HCT116 (cell line): ENCODE data around the gene CCL28. TPM values are rescaled to one million over a fixed set of nuclear protein-coding genes. Genes with fewer than 3 reads are reported as not detected.

Source experiments
- ATAC-seq: fragments of 200-7000 bp; cut with Tn5 transposase; 2 replicates; pipeline ENCODE4 v1.9.1; 2020; ENCODE audit warnings: mild to moderate bottlenecking, moderate library complexity
- BruUV-seq: library from RNA; stranded (reverse); fragments of 400-500 nt; replicated peaks from 2 replicates; lab custom pipeline; 2021; lab: Mats Ljungman, UMichigan
- CTCF ChIA-PET: fragments of 300-600 bp; sonication (Branson Sonifier 250); formaldehyde crosslinking; loops from one replicate; lab custom pipeline; 2021; ENCODE audit warnings: antibody characterized with exemption; lab: Charles Lee
- POLR2A ChIA-PET: fragments of 300-600, 350-600 bp; sonication (Branson Sonifier 250); formaldehyde crosslinking; loops from one replicate; lab custom pipeline; 2021; ENCODE audit warnings: antibody characterized with exemption; lab: Charles Lee
- RAD21 ChIA-PET, 2 experiments: fragments of 300-600 bp; sonication (Branson Sonifier 250); formaldehyde crosslinking; loops; one replicate each; lab custom pipeline; 2023; ENCODE audit warnings: low total read pairs in 2 of 2; ENCODE audit not compliant: uncharacterized antibody in 2 of 2, unreplicated experiment in 2 of 2, low non-redundant PET in 1 of 2; lab: Charles Lee
- DNase-seq: peaks from one replicate; pipeline ENCODE4 v3.0.0-alpha.2; 2010; ENCODE audit warnings: low read depth, low spot score
- H2AFZ ChIP-seq: fragments of 200-600 bp; shearing (Covaris generic), sonication (generic); 2 replicates; pipeline ENCODE4 v1.6.1; 2017; ENCODE audit warnings: low read depth, mixed run types, mixed read lengths, antibody characterized with exemption, low read length; ENCODE audit not compliant: poor library complexity, severe bottlenecking
- H3K27ac ChIP-seq: 2 replicates; pipeline ENCODE4 v1.5.1; 2012; ENCODE audit warnings: low read depth, low read length
- H3K27me3 ChIP-seq: fragments of 200-600 bp; sonication (generic); 2 replicates; pipeline ENCODE4 v1.6.1; 2016; ENCODE audit warnings: mixed run types, low read length, mixed read lengths; ENCODE audit not compliant: insufficient read depth
- H3K36me3 ChIP-seq, 2 experiments: fragments of 200-500 bp in 1 of 2; fragments of 200-600 bp in 1 of 2; sonication (Bioruptor generic) in 1 of 2; sonication (generic) in 1 of 2; 2 replicates each; pipeline versions ENCODE4 v1.5.1 to v1.6.1; 2014 to 2016; ENCODE audit warnings: low read length in 2 of 2, inconsistent platforms in 1 of 2, mixed read lengths in 1 of 2, mixed run types in 1 of 2; ENCODE audit not compliant: insufficient read depth in 2 of 2, control insufficient read depth in 1 of 2
- H3K4me1 ChIP-seq, 2 experiments: fragments of 200-600 bp in 1 of 2; sonication (generic) in 1 of 2; 2 replicates each; pipeline versions ENCODE4 v1.5.1 to v1.6.1; 2012 to 2017; ENCODE audit warnings: low read length in 2 of 2, inconsistent platforms in 1 of 2, mild to moderate bottlenecking in 1 of 2, mixed read lengths in 1 of 2, mixed run types in 1 of 2, moderate library complexity in 1 of 2; ENCODE audit not compliant: insufficient read depth in 2 of 2, control insufficient read depth in 1 of 2
- H3K4me2 ChIP-seq: fragments of 200-600 bp; sonication (generic); 2 replicates; pipeline ENCODE4 v1.6.1; 2017; ENCODE audit warnings: mixed run types, low read length, mixed read lengths
- H3K4me3 ChIP-seq, 2 experiments: fragments of 200-600 bp in 1 of 2; sonication (generic) in 1 of 2; replicated peaks in 1 of 2; 2 replicates each; pipeline ENCODE4 v1.5.1; 2011 to 2016; ENCODE audit warnings: low read length in 2 of 2, control low read depth in 1 of 2, low read depth in 1 of 2, mild to moderate bottlenecking in 1 of 2, mixed read lengths in 1 of 2, mixed run types in 1 of 2
- H3K79me2 ChIP-seq: fragments of 200-600 bp; sonication (generic); 2 replicates; pipeline ENCODE4 v1.6.1; 2017; ENCODE audit warnings: mild to moderate bottlenecking, mixed run types, low read length, moderate library complexity, mixed read lengths; ENCODE audit not compliant: insufficient read depth
- H3K9ac ChIP-seq: fragments of 200-600 bp; sonication (generic); 2 replicates; pipeline ENCODE4 v1.6.1; 2016; ENCODE audit warnings: low read length, mixed read lengths
- H3K9me2 ChIP-seq: fragments of 200-600 bp; sonication (generic), shearing (Covaris generic); 2 replicates; pipeline ENCODE4 v1.6.1; 2017; ENCODE audit warnings: mixed run types, mild to moderate bottlenecking, moderate library complexity; ENCODE audit not compliant: insufficient read depth
- H3K9me3 ChIP-seq, 2 experiments: fragments of 200-500 bp in 1 of 2; fragments of 200-600 bp in 1 of 2; sonication (Bioruptor generic) in 1 of 2; sonication (generic) in 1 of 2; 2 replicates each; pipeline ENCODE4 v1.6.1; 2014 to 2017; ENCODE audit warnings: low read length in 2 of 2, mixed read lengths in 2 of 2, inconsistent platforms in 1 of 2, low read depth in 1 of 2, mild to moderate bottlenecking in 1 of 2, mixed run types in 1 of 2, moderate library complexity in 1 of 2; ENCODE audit not compliant: control insufficient read depth in 1 of 2, insufficient read depth in 1 of 2
- H4K20me1 ChIP-seq: fragments of 200-600 bp; sonication (generic), shearing (Covaris generic); 2 replicates; pipeline ENCODE4 v1.6.1; 2017; ENCODE audit warnings: mixed run types, mild to moderate bottlenecking, moderate library complexity; ENCODE audit not compliant: insufficient read depth
- ATF3 ChIP-seq: IDR thresholded peaks from 2 replicates; pipeline ENCODE4 v1.6.1; 2012
- CBX3 ChIP-seq: IDR thresholded peaks from 2 replicates; pipeline ENCODE4 v1.6.1; 2012; ENCODE audit warnings: low read depth
- CEBPB ChIP-seq: IDR thresholded peaks from 2 replicates; pipeline ENCODE4 v1.6.1; 2012; ENCODE audit warnings: low read depth
- EGR1 ChIP-seq: IDR thresholded peaks from 2 replicates; pipeline ENCODE4 v1.6.1; 2012; ENCODE audit warnings: low read depth
- ELF1 ChIP-seq: IDR thresholded peaks from 2 replicates; pipeline ENCODE4 v1.6.1; 2012; ENCODE audit warnings: low read depth, borderline replicate concordance
- EZH2 ChIP-seq: fragments of 200-600 bp; sonication (generic); IDR thresholded peaks from 2 replicates; pipeline ENCODE4 v1.6.1; 2017; ENCODE audit warnings: antibody characterized with exemption, mixed run types
- EZH2phosphoT487 ChIP-seq: fragments of 200-600 bp; IDR thresholded peaks from 2 replicates; pipeline ENCODE4 v1.6.1; 2018; ENCODE audit warnings: antibody characterized with exemption, borderline replicate concordance
- POLR2A ChIP-seq: IDR thresholded peaks from 2 replicates; pipeline ENCODE4 v1.7.0; 2011; ENCODE audit warnings: borderline replicate concordance; ENCODE audit not compliant: insufficient read depth, insufficient read length; ENCODE audit errors: extremely low read depth
- POLR2AphosphoS5 ChIP-seq: IDR thresholded peaks from 2 replicates; pipeline ENCODE4 v1.6.1; 2011; ENCODE audit warnings: mild to moderate bottlenecking, low read depth, low read length, moderate library complexity
- RAD21 ChIP-seq: IDR thresholded peaks from 2 replicates; pipeline ENCODE4 v1.6.1; 2012; ENCODE audit warnings: low read depth, mild to moderate bottlenecking
- REST ChIP-seq: IDR thresholded peaks from 2 replicates; pipeline ENCODE4 v1.6.1; 2012; ENCODE audit warnings: low read depth
- SIN3A ChIP-seq: IDR thresholded peaks from 2 replicates; pipeline ENCODE4 v1.6.1; 2012; ENCODE audit warnings: low read depth
- ZBTB33 ChIP-seq: IDR thresholded peaks from 2 replicates; pipeline ENCODE4 v1.6.1; 2011; ENCODE audit warnings: mild to moderate bottlenecking, low read length, moderate library complexity; ENCODE audit not compliant: insufficient replicate concordance; ENCODE audit errors: extremely low read depth
- ZFX ChIP-seq: fragments of 450-650 bp; IDR thresholded peaks from 2 replicates; pipeline ENCODE4 v1.6.1; 2017
- intact Hi-C: fragments of 100-400 bp; cut with micrococcal nuclease; formaldehyde crosslinking; loops from 2 replicates; pipeline ENCODE4 v1.10.0; 2022
- total RNA-seq: library from RNA; stranded (reverse); gene quantifications from one replicate; pipeline ENCODE4 v1.2.1, GENCODE V29; 2021; ENCODE audit not compliant: unreplicated experiment
- TF ChIP-seq, protein P1 (sequence below), 3 experiments: fragments of 200-600 bp in 1 of 3; sonication (generic) in 1 of 3; IDR thresholded peaks in 2 of 3; conservative IDR thresholded peaks in 1 of 3; 2 replicates each; pipeline ENCODE4 v1.5.1; 2012 to 2017; ENCODE audit warnings: low read depth in 2 of 3, low read length in 2 of 3, antibody characterized with exemption in 1 of 3, borderline replicate concordance in 1 of 3, control low read depth in 1 of 3, mild to moderate bottlenecking in 1 of 3, mixed read lengths in 1 of 3, mixed run types in 1 of 3, moderate library complexity in 1 of 3; ENCODE audit not compliant: insufficient read depth in 1 of 3

CCL28 gene
- total RNA-seq, 1 experiment from 2014 or later: 0.25 TPM

DNA sequence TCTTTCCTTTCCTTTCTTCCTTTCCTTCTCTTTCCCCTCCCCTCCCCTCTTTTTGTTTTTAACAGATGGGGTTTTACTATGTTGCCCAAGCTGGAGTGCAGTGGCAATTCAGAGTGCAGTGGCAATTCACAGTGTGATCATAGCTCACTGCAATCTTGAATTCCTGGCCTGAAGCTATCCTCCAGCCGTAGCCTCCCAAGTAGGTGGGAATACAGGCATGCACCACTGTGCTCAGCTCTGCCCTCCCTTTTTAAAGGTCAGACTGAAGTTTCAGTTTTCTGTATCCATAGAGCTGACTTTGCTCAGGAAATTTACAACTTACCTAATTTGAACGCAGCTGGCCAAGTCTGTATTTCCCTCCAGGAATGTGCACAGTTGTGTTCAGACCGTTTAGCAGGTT lies 696 bp downstream of the CCL28 start:
- H3K79me2 ChIP-seq: no peaks in the 10 kb centered on the region
- H3K9ac ChIP-seq: no peak overlapping the region
- ATAC-seq: no peak
- TF ChIP-seq EGR1 (no peak), CEBPB (no peak), ATF3 (no peak), ELF1 (no peak), EZH2phosphoT487 (no peak), ZBTB33 (no peak), RAD21 (no peak), ZFX (no peak), SIN3A (no peak), CBX3 (no peak), REST (no peak), POLR2AphosphoS5 (no peak), POLR2A (no peak), EZH2 (no peak)
- TF ChIP-seq, protein P1, sequence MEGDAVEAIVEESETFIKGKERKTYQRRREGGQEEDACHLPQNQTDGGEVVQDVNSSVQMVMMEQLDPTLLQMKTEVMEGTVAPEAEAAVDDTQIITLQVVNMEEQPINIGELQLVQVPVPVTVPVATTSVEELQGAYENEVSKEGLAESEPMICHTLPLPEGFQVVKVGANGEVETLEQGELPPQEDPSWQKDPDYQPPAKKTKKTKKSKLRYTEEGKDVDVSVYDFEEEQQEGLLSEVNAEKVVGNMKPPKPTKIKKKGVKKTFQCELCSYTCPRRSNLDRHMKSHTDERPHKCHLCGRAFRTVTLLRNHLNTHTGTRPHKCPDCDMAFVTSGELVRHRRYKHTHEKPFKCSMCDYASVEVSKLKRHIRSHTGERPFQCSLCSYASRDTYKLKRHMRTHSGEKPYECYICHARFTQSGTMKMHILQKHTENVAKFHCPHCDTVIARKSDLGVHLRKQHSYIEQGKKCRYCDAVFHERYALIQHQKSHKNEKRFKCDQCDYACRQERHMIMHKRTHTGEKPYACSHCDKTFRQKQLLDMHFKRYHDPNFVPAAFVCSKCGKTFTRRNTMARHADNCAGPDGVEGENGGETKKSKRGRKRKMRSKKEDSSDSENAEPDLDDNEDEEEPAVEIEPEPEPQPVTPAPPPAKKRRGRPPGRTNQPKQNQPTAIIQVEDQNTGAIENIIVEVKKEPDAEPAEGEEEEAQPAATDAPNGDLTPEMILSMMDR (IDR thresholded peaks at IDR 0.05 in 2 of 3, conservative IDR thresholded peaks at IDR 0.05 in 1 of 3; ENCODE audit: borderline replicate concordance in 1 of 3, insufficient read depth in 1 of 3, low read depth in 2 of 3, low read length in 2 of 3): no peak
- TF ChIP-seq, all 23 proteins: peak for 0
- no peak for DNase-seq
- Histone ChIP-seq H2AFZ (no peak overlapping the region), H3K9me2 (no peaks in the 10 kb centered on the region), H3K9me3 (no peaks in the 10 kb centered on the region), H3K4me2 (no peak overlapping the region), H4K20me1 (no peaks in the 10 kb centered on the region), H3K4me3 (no peak overlapping the region), H3K27me3 (no peaks in the 10 kb centered on the region), H3K4me1 (no peaks in the 10 kb centered on the region), H3K36me3 (no peaks in the 10 kb centered on the region), H3K27ac (no peak overlapping the region)
- intact Hi-C loops: no loop called here
- RAD21 ChIA-PET: no interaction called here
- CTCF ChIA-PET: interaction anchor here (1.5 kb wide), 2 partner anchors 22 to 73 kb away, joined by 7 to 9 read pairs; partner anchors contain the start of gene TMEM267
- POLR2A ChIA-PET: interaction anchor here (1.2 kb wide), 1 partner anchor 73 kb away, joined by 3 read pairs; the partner anchor contains the start of gene TMEM267
- no TSS peak for BruUV-seq
